ENCODE measurements around the gene PLPPR1. TPM values are rescaled to one million over a fixed set of nuclear protein-coding genes. Genes with fewer than 3 reads are reported as not detected.

The PLPPR1 gene
- total and polyA plus RNA-seq, 2 of the 13 experiments (the other 11 are each of a cell fraction or from before 2014, with no cell fraction given): 16.0 to 84.7 TPM

DNA sequence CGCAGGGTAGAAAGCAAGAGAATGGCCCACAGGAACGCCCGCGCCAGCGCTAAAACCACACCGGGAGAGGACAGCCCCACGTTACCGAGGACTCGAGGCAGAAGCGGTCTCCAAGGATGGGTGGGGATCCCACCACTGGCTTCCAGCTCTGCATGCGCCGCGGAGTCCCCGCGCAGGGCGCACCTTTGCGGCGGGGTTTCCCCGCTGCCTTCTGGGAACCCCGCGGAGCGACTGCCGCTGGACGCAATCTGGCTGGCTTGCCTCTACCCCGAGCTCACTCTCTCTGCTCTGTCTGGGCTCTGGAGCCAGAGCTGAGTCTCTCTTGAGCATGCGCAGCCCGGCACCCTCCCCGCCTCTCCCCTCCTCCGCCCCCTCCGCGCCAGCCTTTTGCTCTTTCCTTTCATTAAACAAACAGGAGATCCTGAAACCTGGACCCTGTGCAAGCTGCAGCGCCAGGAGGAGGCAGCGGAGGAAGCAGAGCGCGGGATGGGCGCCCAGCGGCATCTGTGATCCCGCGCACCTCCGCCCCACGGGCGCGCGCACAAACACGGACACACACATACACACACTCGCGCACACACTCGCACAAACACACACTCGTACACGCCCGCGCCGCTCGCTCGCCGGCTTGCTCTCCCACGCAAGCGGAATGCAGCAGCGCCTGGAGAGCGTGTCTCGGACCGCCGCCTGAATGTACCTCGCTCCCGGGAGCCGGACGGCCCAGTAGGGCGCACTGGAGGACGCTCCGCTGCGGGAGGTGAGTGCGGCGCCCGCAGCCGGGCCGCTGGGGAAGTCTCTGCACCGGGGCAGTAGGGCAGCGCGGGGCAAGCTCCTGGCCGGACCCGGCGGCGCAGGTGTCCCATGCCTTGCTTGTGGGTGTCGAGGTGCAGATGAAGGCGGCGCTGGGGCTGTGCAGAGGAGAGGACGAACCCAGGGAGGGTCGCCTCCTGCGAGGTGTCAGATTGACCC lies at the start of gene PLPPR1 (continued):
- TF ChIP-seq ZNF136 (CRISPR knock-in tag; IDR thresholded peaks at IDR 0.05; ENCODE audit: low read depth) (peak; percentile 27; the same call in 1 of the 2 replicates), ETV5 (CRISPR knock-in tag; IDR thresholded peaks at IDR 0.05; ENCODE audit: borderline replicate concordance) (no peak), ZNF549 (CRISPR knock-in tag; IDR thresholded peaks at IDR 0.05) (no peak), KDM5B (CRISPR knock-in tag; IDR thresholded peaks at IDR 0.05; ENCODE audit: borderline replicate concordance) (peak; percentile 55; the same call in 1 of the 2 replicates), HOXA3 (CRISPR knock-in tag; IDR thresholded peaks at IDR 0.05) (peak; percentile 81; the same call in 1 of the 2 replicates), ZNF773 (CRISPR knock-in tag; IDR thresholded peaks at IDR 0.05; ENCODE audit: borderline replicate concordance) (no peak), ZNF256 (CRISPR knock-in tag; conservative IDR thresholded peaks at IDR 0.05) (no peak), EP300 (IDR thresholded peaks at IDR 0.05; ENCODE audit: low read depth in 2 of 2, low read length in 2 of 2) (peak in 1 of 2 experiments; percentile 38; a peak in 1 of 4 replicates), EP300 (CRISPR knock-in tag; IDR thresholded peaks at IDR 0.05; ENCODE audit: borderline replicate concordance) (no peak), ZNF724P (CRISPR knock-in tag; IDR thresholded peaks at IDR 0.05; ENCODE audit: borderline replicate concordance) (0 out of 2 replicates have a peak, but pooled peaks have one; percentile 33), BHLHE40 (IDR thresholded peaks at IDR 0.05; ENCODE audit: low read length) (peak; percentile 17; the same call in 1 of the 2 replicates), GTF3A (CRISPR knock-in tag; conservative IDR thresholded peaks at IDR 0.05) (0 out of 2 replicates have a peak, but pooled peaks have one; percentile 13)
- TF ChIP-seq, protein P1, sequence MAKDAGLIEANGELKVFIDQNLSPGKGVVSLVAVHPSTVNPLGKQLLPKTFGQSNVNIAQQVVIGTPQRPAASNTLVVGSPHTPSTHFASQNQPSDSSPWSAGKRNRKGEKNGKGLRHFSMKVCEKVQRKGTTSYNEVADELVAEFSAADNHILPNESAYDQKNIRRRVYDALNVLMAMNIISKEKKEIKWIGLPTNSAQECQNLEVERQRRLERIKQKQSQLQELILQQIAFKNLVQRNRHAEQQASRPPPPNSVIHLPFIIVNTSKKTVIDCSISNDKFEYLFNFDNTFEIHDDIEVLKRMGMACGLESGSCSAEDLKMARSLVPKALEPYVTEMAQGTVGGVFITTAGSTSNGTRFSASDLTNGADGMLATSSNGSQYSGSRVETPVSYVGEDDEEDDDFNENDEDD (CRISPR knock-in tag; IDR thresholded peaks at IDR 0.05; ENCODE audit: borderline replicate concordance): peak; percentile 29; the same call in 1 of the 2 replicates
- TF ChIP-seq, protein P2, sequence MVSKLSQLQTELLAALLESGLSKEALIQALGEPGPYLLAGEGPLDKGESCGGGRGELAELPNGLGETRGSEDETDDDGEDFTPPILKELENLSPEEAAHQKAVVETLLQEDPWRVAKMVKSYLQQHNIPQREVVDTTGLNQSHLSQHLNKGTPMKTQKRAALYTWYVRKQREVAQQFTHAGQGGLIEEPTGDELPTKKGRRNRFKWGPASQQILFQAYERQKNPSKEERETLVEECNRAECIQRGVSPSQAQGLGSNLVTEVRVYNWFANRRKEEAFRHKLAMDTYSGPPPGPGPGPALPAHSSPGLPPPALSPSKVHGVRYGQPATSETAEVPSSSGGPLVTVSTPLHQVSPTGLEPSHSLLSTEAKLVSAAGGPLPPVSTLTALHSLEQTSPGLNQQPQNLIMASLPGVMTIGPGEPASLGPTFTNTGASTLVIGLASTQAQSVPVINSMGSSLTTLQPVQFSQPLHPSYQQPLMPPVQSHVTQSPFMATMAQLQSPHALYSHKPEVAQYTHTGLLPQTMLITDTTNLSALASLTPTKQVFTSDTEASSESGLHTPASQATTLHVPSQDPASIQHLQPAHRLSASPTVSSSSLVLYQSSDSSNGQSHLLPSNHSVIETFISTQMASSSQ (IDR thresholded peaks at IDR 0.05; ENCODE audit: low read depth): no peak
- TF ChIP-seq, protein P2 (CRISPR knock-in tag; IDR thresholded peaks at IDR 0.05; ENCODE audit: borderline replicate concordance): peak; percentile 20; the same call in 1 of the 2 replicates
- TF ChIP-seq, protein P3, sequence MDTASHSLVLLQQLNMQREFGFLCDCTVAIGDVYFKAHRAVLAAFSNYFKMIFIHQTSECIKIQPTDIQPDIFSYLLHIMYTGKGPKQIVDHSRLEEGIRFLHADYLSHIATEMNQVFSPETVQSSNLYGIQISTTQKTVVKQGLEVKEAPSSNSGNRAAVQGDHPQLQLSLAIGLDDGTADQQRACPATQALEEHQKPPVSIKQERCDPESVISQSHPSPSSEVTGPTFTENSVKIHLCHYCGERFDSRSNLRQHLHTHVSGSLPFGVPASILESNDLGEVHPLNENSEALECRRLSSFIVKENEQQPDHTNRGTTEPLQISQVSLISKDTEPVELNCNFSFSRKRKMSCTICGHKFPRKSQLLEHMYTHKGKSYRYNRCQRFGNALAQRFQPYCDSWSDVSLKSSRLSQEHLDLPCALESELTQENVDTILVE (CRISPR knock-in tag; IDR thresholded peaks at IDR 0.05): 0 out of 2 replicates have a peak, but pooled peaks have one; percentile 38
- TF ChIP-seq, protein P4, sequence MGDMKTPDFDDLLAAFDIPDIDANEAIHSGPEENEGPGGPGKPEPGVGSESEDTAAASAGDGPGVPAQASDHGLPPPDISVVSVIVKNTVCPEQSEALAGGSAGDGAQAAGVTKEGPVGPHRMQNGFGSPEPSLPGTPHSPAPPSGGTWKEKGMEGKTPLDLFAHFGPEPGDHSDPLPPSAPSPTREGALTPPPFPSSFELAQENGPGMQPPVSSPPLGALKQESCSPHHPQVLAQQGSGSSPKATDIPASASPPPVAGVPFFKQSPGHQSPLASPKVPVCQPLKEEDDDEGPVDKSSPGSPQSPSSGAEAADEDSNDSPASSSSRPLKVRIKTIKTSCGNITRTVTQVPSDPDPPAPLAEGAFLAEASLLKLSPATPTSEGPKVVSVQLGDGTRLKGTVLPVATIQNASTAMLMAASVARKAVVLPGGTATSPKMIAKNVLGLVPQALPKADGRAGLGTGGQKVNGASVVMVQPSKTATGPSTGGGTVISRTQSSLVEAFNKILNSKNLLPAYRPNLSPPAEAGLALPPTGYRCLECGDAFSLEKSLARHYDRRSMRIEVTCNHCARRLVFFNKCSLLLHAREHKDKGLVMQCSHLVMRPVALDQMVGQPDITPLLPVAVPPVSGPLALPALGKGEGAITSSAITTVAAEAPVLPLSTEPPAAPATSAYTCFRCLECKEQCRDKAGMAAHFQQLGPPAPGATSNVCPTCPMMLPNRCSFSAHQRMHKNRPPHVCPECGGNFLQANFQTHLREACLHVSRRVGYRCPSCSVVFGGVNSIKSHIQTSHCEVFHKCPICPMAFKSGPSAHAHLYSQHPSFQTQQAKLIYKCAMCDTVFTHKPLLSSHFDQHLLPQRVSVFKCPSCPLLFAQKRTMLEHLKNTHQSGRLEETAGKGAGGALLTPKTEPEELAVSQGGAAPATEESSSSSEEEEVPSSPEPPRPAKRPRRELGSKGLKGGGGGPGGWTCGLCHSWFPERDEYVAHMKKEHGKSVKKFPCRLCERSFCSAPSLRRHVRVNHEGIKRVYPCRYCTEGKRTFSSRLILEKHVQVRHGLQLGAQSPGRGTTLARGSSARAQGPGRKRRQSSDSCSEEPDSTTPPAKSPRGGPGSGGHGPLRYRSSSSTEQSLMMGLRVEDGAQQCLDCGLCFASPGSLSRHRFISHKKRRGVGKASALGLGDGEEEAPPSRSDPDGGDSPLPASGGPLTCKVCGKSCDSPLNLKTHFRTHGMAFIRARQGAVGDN (CRISPR knock-in tag; IDR thresholded peaks at IDR 0.05): peak; percentile 83
